Panc1 (cell line): ENCODE data around the gene NR6A1. TPM values are rescaled to one million over a fixed set of nuclear protein-coding genes. Genes with fewer than 3 reads are reported as not detected.

Source experiments
- ATAC-seq: fragments of 200-7000 bp; cut with Tn5 transposase; 2 replicates; pipeline ENCODE4 v1.9.1; 2020; ENCODE audit warnings: mild to moderate bottlenecking, moderate library complexity
- BruUV-seq: library from RNA; stranded (reverse); fragments of 400-500 nt; replicated peaks from 2 replicates; lab custom pipeline; 2021; lab: Mats Ljungman, UMichigan
- CTCF ChIA-PET: fragments of 300-600 bp; sonication (Branson Sonifier 250); formaldehyde crosslinking; loops from one replicate; lab custom pipeline; 2022; ENCODE audit warnings: antibody characterized with exemption; lab: Charles Lee
- POLR2A ChIA-PET: fragments of 300-600 bp; sonication (Branson Sonifier 250); formaldehyde crosslinking; loops from one replicate; lab custom pipeline; 2022; ENCODE audit warnings: antibody characterized with exemption; lab: Charles Lee
- DNase-seq: peaks from one replicate; pipeline ENCODE4 v3.0.0-alpha.2; 2010; ENCODE audit warnings: low read depth, low spot score
- H3K27ac ChIP-seq: 2 replicates; pipeline ENCODE4 v1.5.1; 2011; ENCODE audit warnings: mild to moderate bottlenecking, low read length, inconsistent platforms
- H3K27me3 ChIP-seq: fragments of 200-500 bp; sonication (Bioruptor generic); 2 replicates; pipeline ENCODE4 v1.6.0; 2014; ENCODE audit warnings: low read length, inconsistent platforms; ENCODE audit not compliant: control insufficient read depth, insufficient read depth
- H3K36me3 ChIP-seq: fragments of 200-500 bp; sonication (Bioruptor generic); 2 replicates; pipeline ENCODE4 v1.5.1; 2014; ENCODE audit warnings: inconsistent platforms, mild to moderate bottlenecking, low read length, moderate library complexity; ENCODE audit not compliant: control insufficient read depth, insufficient read depth
- H3K4me1 ChIP-seq: 2 replicates; pipeline ENCODE4 v1.5.1; 2011; ENCODE audit warnings: inconsistent platforms, mild to moderate bottlenecking, low read length, moderate library complexity; ENCODE audit not compliant: control insufficient read depth, insufficient read depth
- H3K4me3 ChIP-seq, 2 experiments: 2 replicates each; pipeline ENCODE4 v1.5.1; 2011 to 2012; ENCODE audit warnings: low read depth in 2 of 2, low read length in 2 of 2, mild to moderate bottlenecking in 2 of 2, inconsistent platforms in 1 of 2, moderate library complexity in 1 of 2
- H3K9me3 ChIP-seq: fragments of 200-500 bp; sonication (Bioruptor generic); 2 replicates; pipeline ENCODE4 v1.5.1; 2014; ENCODE audit warnings: low read depth, mild to moderate bottlenecking, inconsistent platforms, low read length, moderate library complexity; ENCODE audit not compliant: control insufficient read depth, insufficient read depth
- CTCF ChIP-seq: fragments of 450-650 bp; IDR thresholded peaks from 2 replicates; pipeline ENCODE4 v1.5.1; 2017; ENCODE audit warnings: mild to moderate bottlenecking
- POLR2AphosphoS5 ChIP-seq: IDR thresholded peaks from 2 replicates; pipeline ENCODE4 v1.6.1; 2012; ENCODE audit warnings: mild to moderate bottlenecking, low read depth, low read length, moderate library complexity
- SIN3A ChIP-seq: IDR thresholded peaks from 2 replicates; pipeline ENCODE4 v1.6.1; 2012; ENCODE audit warnings: low read depth, mild to moderate bottlenecking, low read length, moderate library complexity, borderline replicate concordance; ENCODE audit not compliant: insufficient read depth
- TCF7L2 ChIP-seq: IDR thresholded peaks from 2 replicates; pipeline ENCODE4 v1.6.1; 2011; ENCODE audit warnings: mild to moderate bottlenecking, low read depth, low read length, inconsistent platforms
- in situ Hi-C: cut with HindIII; loops from 2 replicates; pipeline ENCODE4 v1.10.0; 2016; ENCODE audit warnings: low sequenced_read_pairs, low pct_unique_long_range_greater_than_20kb
- intact Hi-C: fragments of 100-400 bp; cut with micrococcal nuclease; formaldehyde crosslinking; loops from one replicate; pipeline ENCODE4 v1.10.0; 2022; ENCODE audit not compliant: unreplicated experiment
- total RNA-seq: library from RNA; stranded (reverse); gene quantifications from one replicate; pipeline ENCODE4 v1.2.1, GENCODE V29; 2021; ENCODE audit not compliant: unreplicated experiment
- TF ChIP-seq, protein P1 (sequence below), 2 experiments: IDR thresholded peaks; 2 replicates each; pipeline ENCODE4 v1.6.1; 2011 to 2012; ENCODE audit warnings: low read depth in 2 of 2, control low read depth in 1 of 2, low read length in 1 of 2, mild to moderate bottlenecking in 1 of 2, moderate library complexity in 1 of 2; ENCODE audit not compliant: insufficient read depth in 1 of 2

NR6A1 gene
- total RNA-seq, 1 experiment from 2014 or later, result 7.6 TPM

DNA sequence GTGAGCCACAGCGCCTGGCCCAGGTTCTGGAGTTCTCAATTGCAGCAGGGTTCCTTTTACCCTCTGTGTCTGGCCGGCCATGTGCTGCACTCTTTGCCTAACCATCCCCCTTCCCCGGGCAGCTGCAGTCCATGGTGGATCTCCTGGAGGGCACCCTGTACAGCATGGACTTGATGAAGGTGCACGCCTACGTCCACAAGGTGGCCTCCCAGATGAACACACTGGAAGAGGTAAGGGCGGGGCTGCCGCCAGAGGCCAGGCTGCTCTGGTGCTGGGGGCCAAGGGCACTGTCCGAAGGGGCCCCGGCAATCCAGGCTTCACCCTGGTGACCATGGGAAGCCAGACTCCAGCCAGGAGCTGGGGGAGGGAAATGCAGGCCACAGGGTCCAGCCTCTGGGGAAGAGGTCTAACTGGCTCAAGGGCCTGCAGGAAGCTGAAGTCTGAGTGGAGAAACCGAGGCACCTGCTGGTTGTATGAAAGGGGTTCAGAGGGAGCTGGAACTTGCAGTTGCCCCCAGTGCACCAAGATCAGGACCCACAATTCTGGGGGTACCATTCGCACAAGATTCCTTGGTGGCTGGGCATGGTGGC lies 23.9 kb upstream of the NR6A1 start:
- no TSS peak for BruUV-seq
- TF ChIP-seq TCF7L2, result no peak
- TF ChIP-seq, protein P1, sequence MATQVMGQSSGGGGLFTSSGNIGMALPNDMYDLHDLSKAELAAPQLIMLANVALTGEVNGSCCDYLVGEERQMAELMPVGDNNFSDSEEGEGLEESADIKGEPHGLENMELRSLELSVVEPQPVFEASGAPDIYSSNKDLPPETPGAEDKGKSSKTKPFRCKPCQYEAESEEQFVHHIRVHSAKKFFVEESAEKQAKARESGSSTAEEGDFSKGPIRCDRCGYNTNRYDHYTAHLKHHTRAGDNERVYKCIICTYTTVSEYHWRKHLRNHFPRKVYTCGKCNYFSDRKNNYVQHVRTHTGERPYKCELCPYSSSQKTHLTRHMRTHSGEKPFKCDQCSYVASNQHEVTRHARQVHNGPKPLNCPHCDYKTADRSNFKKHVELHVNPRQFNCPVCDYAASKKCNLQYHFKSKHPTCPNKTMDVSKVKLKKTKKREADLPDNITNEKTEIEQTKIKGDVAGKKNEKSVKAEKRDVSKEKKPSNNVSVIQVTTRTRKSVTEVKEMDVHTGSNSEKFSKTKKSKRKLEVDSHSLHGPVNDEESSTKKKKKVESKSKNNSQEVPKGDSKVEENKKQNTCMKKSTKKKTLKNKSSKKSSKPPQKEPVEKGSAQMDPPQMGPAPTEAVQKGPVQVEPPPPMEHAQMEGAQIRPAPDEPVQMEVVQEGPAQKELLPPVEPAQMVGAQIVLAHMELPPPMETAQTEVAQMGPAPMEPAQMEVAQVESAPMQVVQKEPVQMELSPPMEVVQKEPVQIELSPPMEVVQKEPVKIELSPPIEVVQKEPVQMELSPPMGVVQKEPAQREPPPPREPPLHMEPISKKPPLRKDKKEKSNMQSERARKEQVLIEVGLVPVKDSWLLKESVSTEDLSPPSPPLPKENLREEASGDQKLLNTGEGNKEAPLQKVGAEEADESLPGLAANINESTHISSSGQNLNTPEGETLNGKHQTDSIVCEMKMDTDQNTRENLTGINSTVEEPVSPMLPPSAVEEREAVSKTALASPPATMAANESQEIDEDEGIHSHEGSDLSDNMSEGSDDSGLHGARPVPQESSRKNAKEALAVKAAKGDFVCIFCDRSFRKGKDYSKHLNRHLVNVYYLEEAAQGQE (IDR thresholded peaks at IDR 0.05; ENCODE audit: insufficient read depth in 1 of 2, low read depth in 2 of 2, low read length in 1 of 2), result no peak
- no peak for TF ChIP-seq SIN3A
- TF ChIP-seq CTCF, result no peak; the same call in 1 of the 2 replicates
- intact Hi-C loops, result no loop called here
- Histone ChIP-seq H3K27me3 (no peaks in the 10 kb centered on the region), H3K4me3 (no peak overlapping the region), H3K36me3 (no peaks in the 10 kb centered on the region), H3K9me3 (no peaks in the 10 kb centered on the region), H3K4me1 (no peaks in the 10 kb centered on the region), H3K27ac (no peak overlapping the region)
- DNase-seq, result no peak
- ChIA-PET CTCF (interaction anchor here (0.9 kb wide), 1 partner anchor 57 kb away, joined by 3 read pairs; no protein-coding TSS in a partner anchor), POLR2A (no interaction called here)
- peak; percentile 82 for ATAC-seq
- in situ Hi-C loops, result no loop called here

GRCh38 chr9:124793015-124793541 lies 22.0 kb upstream of the NR6A1 start:
- in situ Hi-C loops, result no loop called here
- no TSS peak for BruUV-seq
- Histone ChIP-seq H3K36me3 (no peaks in the 10 kb centered on the region), H3K4me3 (no peak overlapping the region), H3K9me3 (no peaks in the 10 kb centered on the region), H3K4me1 (no peaks in the 10 kb centered on the region), H3K27me3 (no peaks in the 10 kb centered on the region), H3K27ac (no peak overlapping the region)
- POLR2A ChIA-PET, result interaction anchor here (0.6 kb wide), 1 partner anchor 250 kb away, joined by 5 read pairs; no protein-coding TSS in a partner anchor
- ATAC-seq (no peak), DNase-seq (no peak)
- TF ChIP-seq CTCF (no peak), SIN3A (no peak), TCF7L2 (no peak), POLR2AphosphoS5 (no peak)
- TF ChIP-seq, protein P1 (IDR thresholded peaks at IDR 0.05; ENCODE audit: insufficient read depth in 1 of 2, low read depth in 2 of 2, low read length in 1 of 2), result no peak
- intact Hi-C loops, result no loop called here
- CTCF ChIA-PET, result no interaction called here
